ENCODE results near the gene TMBIM1. TPM values are rescaled to one million over a fixed set of nuclear protein-coding genes. Genes with fewer than 3 reads are reported as not detected.

The TMBIM1 gene
- polyA plus RNA-seq, 1 experiment = 206 TPM

- TF ChIP-seq, protein P1, sequence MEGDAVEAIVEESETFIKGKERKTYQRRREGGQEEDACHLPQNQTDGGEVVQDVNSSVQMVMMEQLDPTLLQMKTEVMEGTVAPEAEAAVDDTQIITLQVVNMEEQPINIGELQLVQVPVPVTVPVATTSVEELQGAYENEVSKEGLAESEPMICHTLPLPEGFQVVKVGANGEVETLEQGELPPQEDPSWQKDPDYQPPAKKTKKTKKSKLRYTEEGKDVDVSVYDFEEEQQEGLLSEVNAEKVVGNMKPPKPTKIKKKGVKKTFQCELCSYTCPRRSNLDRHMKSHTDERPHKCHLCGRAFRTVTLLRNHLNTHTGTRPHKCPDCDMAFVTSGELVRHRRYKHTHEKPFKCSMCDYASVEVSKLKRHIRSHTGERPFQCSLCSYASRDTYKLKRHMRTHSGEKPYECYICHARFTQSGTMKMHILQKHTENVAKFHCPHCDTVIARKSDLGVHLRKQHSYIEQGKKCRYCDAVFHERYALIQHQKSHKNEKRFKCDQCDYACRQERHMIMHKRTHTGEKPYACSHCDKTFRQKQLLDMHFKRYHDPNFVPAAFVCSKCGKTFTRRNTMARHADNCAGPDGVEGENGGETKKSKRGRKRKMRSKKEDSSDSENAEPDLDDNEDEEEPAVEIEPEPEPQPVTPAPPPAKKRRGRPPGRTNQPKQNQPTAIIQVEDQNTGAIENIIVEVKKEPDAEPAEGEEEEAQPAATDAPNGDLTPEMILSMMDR (IDR thresholded peaks at IDR 0.05; ENCODE audit: insufficient read depth, low read depth, low read length) = no peak
- H3K4me3 ChIP-seq (ENCODE audit: low read depth, low read length) = peak overlapping the region; percentile 38
- peaks cover 8% of the 10 kb centered on the region for H3K36me3 ChIP-seq (ENCODE audit: control insufficient read depth, insufficient read depth, low read length)
- peak; percentile 89 for DNase-seq (ENCODE audit: low read depth)
- ChIA-PET CTCF (interaction anchor here (0.7 to 5.9 kb wide), 12 partner anchors 10 to 188 kb away, joined by 3 to 87 read pairs (median 3); partner anchors contain the start of genes AAMP, CATIP and PNKD), POLR2A (interaction anchor here (1.1 to 1.3 kb wide), 4 partner anchors 14 to 120 kb away, joined by 3 to 8 read pairs (median 3); partner anchors contain the start of genes AAMP and PNKD)
- no peaks in the 10 kb centered on the region for H3K27me3 ChIP-seq (ENCODE audit: control insufficient read depth, insufficient read depth, low read length)
Measured at GRCh38 chr2:218286570-218287459, 5.5 kb downstream of the TMBIM1 start.

GRCh38 chr2:218285604-218286003 lies 6.7 kb downstream of the TMBIM1 start:
- no peaks in the 10 kb centered on the region for H3K27me3 ChIP-seq (ENCODE audit: control insufficient read depth, insufficient read depth, low read length)
- POLR2A ChIA-PET = no interaction called here
- H3K4me3 ChIP-seq (ENCODE audit: low read depth, low read length) = peak overlapping the region; percentile 38
- peaks cover 15% of the 10 kb centered on the region for H3K36me3 ChIP-seq (ENCODE audit: control insufficient read depth, insufficient read depth, low read length)
- no peak for DNase-seq (ENCODE audit: low read depth)
- CTCF ChIA-PET = interaction anchor here (1.0 to 5.9 kb wide), 4 partner anchors 12 to 121 kb away, joined by 3 to 87 read pairs (median 6); partner anchors contain the start of genes AAMP, CATIP and PNKD
- TF ChIP-seq, protein P1 (IDR thresholded peaks at IDR 0.05; ENCODE audit: insufficient read depth, low read depth, low read length) = no peak

DNA sequence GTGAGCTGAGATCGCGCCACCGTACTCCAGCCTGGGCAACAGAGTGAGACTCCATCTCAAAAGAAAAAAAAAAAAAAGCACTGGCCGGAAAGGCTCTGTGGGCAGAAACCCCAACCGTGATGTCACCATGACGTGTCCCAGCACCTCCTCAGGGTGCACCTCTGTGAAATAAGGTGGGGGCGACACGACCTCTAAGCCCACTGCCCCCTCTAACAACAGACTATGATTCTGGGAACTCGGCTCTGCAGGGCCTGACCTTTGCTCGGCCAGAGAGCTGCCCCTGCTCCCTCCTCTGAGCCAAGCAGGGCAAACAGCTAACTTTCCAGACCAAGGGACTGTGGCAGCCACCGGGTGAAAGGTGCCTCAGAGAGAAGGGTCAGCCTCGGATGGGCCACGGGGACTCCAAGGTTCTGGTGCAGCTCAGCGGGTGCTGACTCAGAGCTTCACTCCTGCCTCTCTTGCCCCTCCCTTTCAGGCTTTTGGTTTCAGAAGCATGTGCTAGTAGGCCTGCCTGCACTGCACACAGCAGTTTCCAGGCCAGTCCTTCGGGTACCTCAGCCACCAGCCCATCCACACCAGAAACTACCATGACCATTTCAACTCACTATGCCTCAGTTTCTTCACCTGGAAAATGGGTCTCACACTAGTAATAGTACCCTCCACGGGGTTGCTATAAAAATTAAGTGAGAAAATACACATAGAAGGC lies 8.0 kb downstream of the TMBIM1 start:
- no peaks in the 10 kb centered on the region for H3K27me3 ChIP-seq (ENCODE audit: control insufficient read depth, insufficient read depth, low read length)
- POLR2A ChIA-PET = no interaction called here
- CTCF ChIA-PET = interaction anchor here (0.7 to 5.9 kb wide), 2 partner anchors 11 to 18 kb away, joined by 3 to 87 read pairs; partner anchors contain the start of genes AAMP and PNKD
- H3K4me3 ChIP-seq (ENCODE audit: low read depth, low read length) = no peak overlapping the region
- no peak for DNase-seq (ENCODE audit: low read depth)
- TF ChIP-seq, protein P1 (IDR thresholded peaks at IDR 0.05; ENCODE audit: insufficient read depth, low read depth, low read length) = no peak
- peaks cover 27% of the 10 kb centered on the region for H3K36me3 ChIP-seq (ENCODE audit: control insufficient read depth, insufficient read depth, low read length)

GRCh38 chr2:218282173-218282991 lies 9.9 kb downstream of the TMBIM1 start:
- TF ChIP-seq, protein P1 (IDR thresholded peaks at IDR 0.05; ENCODE audit: insufficient read depth, low read depth, low read length) = no peak
- ChIA-PET POLR2A (no interaction called here), CTCF (interaction anchor here (1.0 to 5.9 kb wide), 3 partner anchors 9 to 10 kb away, joined by 4 to 87 read pairs (median 6); partner anchors contain the start of genes AAMP, PNKD and TMBIM1)
- peaks cover 39% of the 10 kb centered on the region for H3K36me3 ChIP-seq (ENCODE audit: control insufficient read depth, insufficient read depth, low read length)
- no peaks in the 10 kb centered on the region for H3K27me3 ChIP-seq (ENCODE audit: control insufficient read depth, insufficient read depth, low read length)
- no peak for DNase-seq (ENCODE audit: low read depth)
- H3K4me3 ChIP-seq (ENCODE audit: low read depth, low read length) = no peak overlapping the region
